CD4-positive, alpha-beta T cell treated with Interleukin-4 for 4 hours (primary cell): ENCODE measurements around the gene ICAM1.

Experiments
- DNase-seq: peaks from one replicate; pipeline ENCODE4 v3.0.0-alpha.2; 2020

Gene ICAM1

DNA sequence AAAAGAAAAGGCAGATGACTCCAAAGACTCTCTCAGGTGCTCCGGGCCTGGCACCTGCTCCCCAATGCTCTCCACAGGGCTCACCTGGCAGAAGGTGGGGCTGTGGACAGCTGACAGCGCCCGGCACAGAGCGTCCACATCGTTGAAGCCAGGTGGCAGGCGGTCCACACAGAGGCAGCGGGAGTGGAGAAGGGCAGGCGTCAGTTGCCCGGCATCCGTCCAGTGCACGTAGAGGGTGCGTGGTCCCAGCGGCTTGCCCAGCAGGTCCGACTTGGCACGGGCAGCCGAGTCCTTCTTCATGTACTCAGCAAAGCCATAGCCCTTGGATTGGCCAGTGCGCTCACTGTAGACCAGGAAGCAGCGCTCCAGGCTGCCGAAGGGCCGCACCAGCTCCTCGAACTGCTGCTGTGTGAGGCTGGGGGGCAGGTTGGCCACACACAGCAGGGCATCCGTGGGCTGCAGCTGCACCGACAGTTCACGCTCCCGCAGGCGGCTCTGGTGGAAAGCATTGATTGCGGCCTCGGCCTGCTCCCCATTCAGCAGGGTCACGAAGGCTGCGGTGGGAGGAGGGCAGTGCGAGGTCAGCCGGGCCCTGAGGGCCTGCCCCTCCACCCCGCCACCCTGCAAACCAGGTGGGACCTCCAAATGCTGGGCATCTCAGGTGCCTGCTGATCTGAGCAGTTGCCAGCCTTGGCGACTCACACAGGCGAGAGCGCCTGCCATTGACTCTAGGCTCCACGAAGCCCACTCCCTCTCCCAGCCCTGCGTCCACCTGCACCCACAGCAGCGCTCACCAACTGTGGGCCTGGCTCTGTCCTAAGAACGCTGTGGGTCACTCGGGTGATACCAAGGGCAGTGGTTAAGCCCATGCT lies 57.9 kb downstream of the ICAM1 start:
- DNase-seq: no peak

DNA sequence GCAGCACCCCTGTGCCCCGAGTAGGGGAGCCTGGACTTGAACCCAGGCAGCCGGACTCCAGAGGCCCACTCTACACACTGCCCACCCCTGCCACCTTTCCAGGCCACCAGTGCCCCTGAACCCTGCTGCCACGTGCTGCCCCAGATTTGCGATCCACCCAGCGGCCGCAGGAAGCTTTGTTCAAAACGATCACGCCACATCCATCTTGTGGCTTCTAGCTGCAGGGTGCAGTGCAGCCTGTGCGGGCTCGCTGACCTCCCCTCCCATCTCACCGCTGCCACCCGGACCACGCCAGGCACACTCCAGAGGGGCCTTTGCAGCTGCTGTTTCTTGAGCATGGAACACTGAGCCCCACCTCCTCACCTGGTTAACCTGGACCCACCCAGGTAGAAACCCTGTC lies 58.6 kb downstream of the ICAM1 start:
- no peak for DNase-seq

DNA sequence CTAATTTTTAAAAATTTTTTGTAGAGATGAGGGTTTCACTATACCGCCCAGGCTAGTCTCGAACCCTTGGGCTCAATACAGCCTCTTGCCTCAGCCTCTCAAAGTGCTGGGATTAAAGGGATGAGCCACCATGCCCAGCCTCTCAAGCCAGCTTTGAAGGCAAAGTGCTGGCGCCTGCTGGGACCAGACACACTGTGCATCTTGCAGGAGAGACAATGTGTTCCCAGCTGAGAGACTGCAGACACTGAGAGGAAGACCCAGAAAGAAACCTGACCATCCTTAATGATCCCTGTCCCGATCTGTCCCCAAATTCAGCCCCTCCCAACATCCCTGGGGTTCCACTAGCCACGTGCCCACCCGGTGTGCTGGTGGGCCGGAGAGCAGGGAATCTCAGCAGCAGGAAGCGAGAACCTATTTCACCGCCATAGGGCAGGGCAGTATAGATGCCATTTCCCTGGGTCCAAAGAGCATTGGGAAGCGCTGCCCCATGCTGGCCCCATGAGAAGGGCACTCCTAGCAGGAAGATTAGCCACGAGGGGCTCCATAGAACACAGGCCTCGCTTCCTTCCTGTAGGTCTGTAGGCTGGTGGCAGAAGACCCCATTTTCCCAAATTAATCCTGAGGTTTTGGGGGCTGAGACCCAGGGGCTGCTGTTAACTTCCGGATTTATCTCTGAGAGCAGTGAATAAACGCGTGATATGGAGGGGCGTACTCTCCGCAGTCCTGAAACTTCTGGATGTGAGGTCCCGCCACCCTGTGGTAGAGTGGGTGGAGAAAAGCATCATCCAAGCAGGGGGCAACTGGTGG lies 61.4 kb downstream of the ICAM1 start:
- no peak for DNase-seq

DNA sequence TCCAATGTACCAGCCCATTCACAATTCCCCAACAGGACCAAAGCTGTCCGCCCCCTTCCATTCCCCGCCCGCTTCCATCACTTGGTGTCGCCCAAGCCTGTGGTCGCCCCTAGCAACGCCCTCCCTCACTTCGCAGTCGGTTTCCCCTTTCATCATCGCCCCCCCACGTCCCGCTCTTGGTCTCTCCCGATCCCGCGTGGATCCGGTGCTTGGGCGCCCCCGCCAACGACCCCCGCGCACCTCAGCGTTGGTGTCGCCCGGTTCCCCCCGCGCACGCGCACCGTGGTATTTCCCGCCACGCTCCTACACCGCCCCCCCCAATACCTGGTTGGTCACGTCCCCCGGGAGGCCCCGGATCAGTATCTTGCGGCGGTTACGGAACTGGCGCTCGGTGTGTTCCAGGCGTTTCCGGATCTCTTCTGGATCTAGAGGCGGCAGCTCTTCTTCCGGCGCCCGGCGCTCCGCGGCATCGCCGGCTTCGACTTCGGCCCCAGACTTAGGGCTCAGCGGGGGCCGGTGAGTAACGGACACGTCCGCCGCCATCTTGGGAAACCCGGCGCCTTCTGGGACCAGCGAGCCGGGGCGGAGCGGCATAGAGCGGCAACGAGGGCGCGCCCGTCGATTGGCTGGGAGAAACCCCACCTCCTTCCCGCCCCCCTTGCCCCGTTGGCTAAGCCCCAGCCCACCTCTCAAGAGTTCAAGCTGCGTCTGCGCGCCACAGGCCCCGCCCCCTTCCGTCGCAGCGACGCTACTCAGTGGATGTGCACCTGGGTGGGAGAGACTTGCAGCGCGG lies 62.2 kb downstream of the ICAM1 start, which contains the start of gene RAVER1:
TSS of gene RAVER1 (minus strand) at position 565 of the 793 bp plus-strand sequence. CDS start at position 543, 22 bp downstream.
- DNase-seq: peak; percentile 97

DNA sequence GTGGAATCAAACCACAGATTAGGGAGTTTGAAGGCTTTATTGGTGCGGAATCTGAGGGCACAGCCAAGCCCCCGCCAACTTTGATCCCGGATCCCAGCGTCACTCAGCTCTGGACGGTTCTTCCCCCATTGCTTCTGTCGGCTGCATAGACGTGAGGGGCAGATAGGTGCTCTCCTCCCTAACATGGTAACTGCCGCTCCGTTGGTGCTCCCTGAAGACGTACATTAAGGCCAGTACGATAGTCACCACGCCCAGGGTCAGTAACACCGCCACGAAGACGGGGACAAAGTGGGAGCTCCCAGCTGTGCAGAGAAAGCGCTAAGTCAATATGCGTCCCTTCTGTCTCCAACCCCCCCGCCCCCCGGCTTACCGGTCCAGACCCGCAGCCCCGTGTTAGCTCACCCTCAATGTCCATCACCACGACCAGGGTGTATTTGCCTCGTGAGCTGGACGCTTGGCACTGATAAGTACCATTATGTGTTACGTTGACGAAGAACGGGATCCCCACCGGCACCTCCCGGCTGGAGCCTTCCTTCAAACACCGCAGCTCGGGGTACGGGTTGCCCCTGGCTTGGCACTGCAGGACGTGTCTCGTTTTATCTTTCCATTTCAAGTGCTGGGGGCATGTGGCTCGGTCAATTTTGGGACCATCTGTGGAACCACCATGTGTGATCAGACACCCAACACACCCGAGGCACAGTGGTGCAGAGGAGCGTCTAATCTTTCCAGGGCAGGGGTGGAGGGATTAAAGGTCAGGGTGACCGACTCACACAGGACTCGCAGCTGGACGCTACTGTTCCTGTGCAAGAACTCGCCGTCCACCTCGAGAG lies 63.1 kb downstream of the ICAM1 start:
- DNase-seq: no peak

DNA sequence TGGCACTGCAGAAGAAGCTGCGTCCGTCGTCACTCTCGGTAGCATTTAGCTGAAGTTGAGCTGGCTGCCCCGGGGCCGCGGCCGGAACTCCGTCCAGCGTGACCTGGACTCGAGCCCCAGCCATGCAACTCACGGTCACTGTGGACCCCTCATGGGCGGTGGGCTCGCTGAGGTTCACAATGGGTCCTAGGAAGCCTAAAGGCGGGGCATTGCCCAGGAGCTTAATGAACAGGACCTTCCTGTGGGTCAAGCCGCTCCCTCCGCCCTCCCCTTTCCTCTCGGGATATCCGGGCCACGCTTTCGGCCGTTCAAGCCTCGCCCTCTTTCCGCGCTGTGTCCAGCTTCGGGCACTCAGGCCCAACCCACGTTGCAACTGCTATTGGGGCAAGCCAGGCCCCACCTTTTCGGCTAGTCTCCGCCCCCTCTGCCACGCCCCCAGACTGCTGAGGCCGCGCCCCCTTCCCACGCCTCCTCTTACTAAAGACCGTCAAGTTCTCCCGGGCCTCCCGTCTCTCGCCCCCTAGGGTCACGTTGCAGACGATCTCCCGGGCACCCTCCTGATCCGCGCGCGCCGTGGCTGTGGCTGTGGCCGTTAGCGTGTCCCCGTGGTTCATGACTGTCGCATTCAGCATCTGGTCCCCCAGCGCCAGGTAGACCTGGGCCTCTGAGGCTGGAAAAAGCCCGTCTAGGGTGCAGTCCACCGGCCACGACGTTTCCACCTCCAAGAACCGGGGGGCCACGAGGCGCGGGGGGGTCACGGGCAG lies 63.9 kb downstream of the ICAM1 start:
- DNase-seq: no peak

DNA sequence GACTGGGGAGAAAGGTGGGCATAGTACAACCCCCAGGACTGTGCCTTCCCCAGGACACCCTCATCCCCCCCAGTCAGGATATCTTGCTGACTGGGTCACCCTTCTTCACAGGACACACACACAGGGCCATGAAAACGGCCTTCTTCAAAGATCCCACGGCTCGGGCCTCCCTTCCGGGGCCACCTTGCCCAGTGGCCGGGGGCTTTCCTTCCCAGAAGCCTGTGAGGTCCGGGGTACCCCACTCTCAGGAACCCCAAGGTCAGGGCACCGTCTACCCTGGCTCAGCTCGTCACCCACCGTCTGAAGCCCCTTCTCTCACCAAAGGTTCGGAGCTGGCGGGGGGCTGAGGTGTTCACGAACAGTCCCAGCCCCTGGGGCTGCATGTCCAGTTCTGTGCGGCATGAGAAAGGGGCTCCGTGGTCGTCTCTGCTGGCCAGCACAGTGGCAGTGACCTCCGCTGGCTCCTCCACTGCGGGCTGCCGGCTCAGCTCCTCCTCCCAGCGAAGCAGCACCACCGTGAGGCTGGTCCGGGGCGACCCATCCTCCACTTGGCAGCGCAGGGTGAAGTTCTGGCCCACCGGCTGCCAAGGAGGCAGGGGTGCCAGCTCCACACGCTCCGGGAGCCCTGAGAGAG lies 64.5 kb downstream of the ICAM1 start:
- DNase-seq: no peak
